ENCODE measurements around the gene TBX1. TPM values are rescaled to one million over a fixed set of nuclear protein-coding genes. Genes with fewer than 3 reads are reported as not detected.

The TBX1 gene
- total RNA-seq, 1 experiment from 2014 or later: 12.8 TPM

- Mint-ChIP-seq H3K4me3 (no peak overlapping the region), H3K27ac (no peak overlapping the region), H3K27me3 (ENCODE audit: low read depth) (peaks cover 3% of the 10 kb centered on the region), H3K4me1 (no peaks in the 10 kb centered on the region), H3K36me3 (no peaks in the 10 kb centered on the region), H3K9me3 (no peaks in the 10 kb centered on the region)
- ChIA-PET CTCF (interaction anchor here (1.0 to 1.6 kb wide), 4 partner anchors 14 to 131 kb away, joined by 3 to 5 read pairs (median 4); no protein-coding TSS in a partner anchor), POLR2A (interaction anchor here (0.9 to 1.0 kb wide), 2 partner anchors 11 to 108 kb away, joined by 3 read pairs; no protein-coding TSS in a partner anchor)
- no peak for TF ChIP-seq EMX1 (CRISPR knock-in tag; IDR thresholded peaks at IDR 0.05)
- TF ChIP-seq ZNF532 (CRISPR knock-in tag; IDR thresholded peaks at IDR 0.05; ENCODE audit: borderline replicate concordance): no peak
- TF ChIP-seq E2F4 (CRISPR knock-in tag; IDR thresholded peaks at IDR 0.05; ENCODE audit: borderline replicate concordance, low read depth): no peak
- TF ChIP-seq CBFB (CRISPR knock-in tag; IDR thresholded peaks at IDR 0.05; ENCODE audit: low read depth): no peak
- TF ChIP-seq FOXP1 (CRISPR knock-in tag; IDR thresholded peaks at IDR 0.05; ENCODE audit: borderline replicate concordance): no peak
- TF ChIP-seq HMGXB4 (CRISPR knock-in tag; IDR thresholded peaks at IDR 0.05): no peak
- TF ChIP-seq ETV6 (CRISPR knock-in tag; IDR thresholded peaks at IDR 0.05): no peak
- TF ChIP-seq ATF1 (CRISPR knock-in tag; IDR thresholded peaks at IDR 0.05): no peak
- no peak for TF ChIP-seq ZSCAN18 (CRISPR knock-in tag; IDR thresholded peaks at IDR 0.05)
- no peak for TF ChIP-seq PREB (CRISPR knock-in tag; IDR thresholded peaks at IDR 0.05; ENCODE audit: borderline replicate concordance)
- no peak for ATAC-seq
- peak; percentile 0 for DNase-seq (ENCODE audit: low spot score)
These were observed 18.4 kb downstream of the TBX1 start for GRCh38 chr22:19779011-19779421.

GRCh38 chr22:19779685-19780268 is 19.2 kb downstream of the TBX1 start:
- Mint-ChIP-seq H3K36me3 (no peaks in the 10 kb centered on the region), H3K4me1 (no peaks in the 10 kb centered on the region), H3K27ac (peak overlapping the region; percentile 11; the same call in 1 of the 2 replicates), H3K27me3 (ENCODE audit: low read depth) (peaks cover 2% of the 10 kb centered on the region), H3K9me3 (no peaks in the 10 kb centered on the region), H3K4me3 (no peak overlapping the region)
- ATAC-seq: no peak
- ChIA-PET POLR2A (interaction anchor here (0.9 to 1.0 kb wide), 2 partner anchors 11 to 107 kb away, joined by 3 read pairs; no protein-coding TSS in a partner anchor), CTCF (interaction anchor here (1.0 to 1.6 kb wide), 5 partner anchors 14 to 131 kb away, joined by 3 to 5 read pairs (median 3); no protein-coding TSS in a partner anchor)
- peak; percentile 21 for DNase-seq (ENCODE audit: low spot score)
- TF ChIP-seq ZNF232 (CRISPR knock-in tag; IDR thresholded peaks at IDR 0.05) (no peak), OVOL2 (CRISPR knock-in tag; IDR thresholded peaks at IDR 0.05; ENCODE audit: borderline replicate concordance) (no peak), SMAD3 (CRISPR knock-in tag; IDR thresholded peaks at IDR 0.05; ENCODE audit: borderline replicate concordance) (no peak), GABPB1 (CRISPR knock-in tag; IDR thresholded peaks at IDR 0.05) (no peak), HMGA2 (CRISPR knock-in tag; IDR thresholded peaks at IDR 0.05) (no peak), E2F4 (CRISPR knock-in tag; IDR thresholded peaks at IDR 0.05; ENCODE audit: borderline replicate concordance, low read depth) (no peak), IRF1 (CRISPR knock-in tag; IDR thresholded peaks at IDR 0.05) (no peak), TEAD1 (CRISPR knock-in tag; IDR thresholded peaks at IDR 0.05) (no peak), EMX1 (CRISPR knock-in tag; IDR thresholded peaks at IDR 0.05) (no peak), ESRRA (CRISPR knock-in tag; IDR thresholded peaks at IDR 0.05; ENCODE audit: borderline replicate concordance) (no peak)

Measured in WTC11 (cell line).